ENCODE results near the gene MOGAT1. TPM values are rescaled to one million over a fixed set of nuclear protein-coding genes. Genes with fewer than 3 reads are reported as not detected.

MOGAT1 gene
- total RNA-seq, 1 experiment from 2014 or later: not detected

- ChIA-PET CTCF (no interaction called here), POLR2A (no interaction called here)
- TF ChIP-seq REST (IDR thresholded peaks at IDR 0.05; ENCODE audit: insufficient read depth in 1 of 2, low read depth in 2 of 2, low read length in 1 of 2): peak in 1 of 2 experiments; percentile 40; a peak in 1 of 4 replicates
- TF ChIP-seq TCF7L2 (IDR thresholded peaks at IDR 0.05; ENCODE audit: low read depth, low read length): no peak
- Histone ChIP-seq H3K27ac (ENCODE audit: low read length) (no peak overlapping the region), H3K9me3 (ENCODE audit: control insufficient read depth, insufficient read depth, low read depth, low read length) (no peaks in the 10 kb centered on the region), H3K4me1 (ENCODE audit: control insufficient read depth, insufficient read depth, low read length) (peaks cover 3% of the 10 kb centered on the region; the same call in 1 of the 2 replicates), H3K36me3 (ENCODE audit: control insufficient read depth, insufficient read depth, low read length) (no peaks in the 10 kb centered on the region), H3K27me3 (ENCODE audit: control insufficient read depth, insufficient read depth, low read length) (no peaks in the 10 kb centered on the region), H3K4me3 (ENCODE audit: low read depth in 2 of 2, low read length in 2 of 2) (no peak overlapping the region)
- no peak for ATAC-seq
- no peak for DNase-seq (ENCODE audit: low read depth, low spot score)
- intact Hi-C loops (cut with micrococcal nuclease; ENCODE audit: unreplicated experiment) (no loop called here), in situ Hi-C loops (cut with HindIII; ENCODE audit: low pct_unique_long_range_greater_than_20kb, low sequenced_read_pairs) (no loop called here)
- no TSS peak for BruUV-seq (replicated peaks)
Measured at GRCh38 chr2:222669353-222669752, 2.1 kb upstream of the MOGAT1 start.

GRCh38 chr2:222670191-222671038, 1.0 kb upstream of the MOGAT1 start:
- DNase-seq (ENCODE audit: low read depth, low spot score) (no peak), ATAC-seq (no peak)
- CTCF ChIA-PET: no interaction called here
- TF ChIP-seq CTCF (IDR thresholded peaks at IDR 0.05) (no peak), POLR2AphosphoS5 (IDR thresholded peaks at IDR 0.05; ENCODE audit: low read depth, low read length) (no peak), SIN3A (IDR thresholded peaks at IDR 0.05; ENCODE audit: borderline replicate concordance, insufficient read depth, low read depth, low read length) (no peak), TCF7L2 (IDR thresholded peaks at IDR 0.05; ENCODE audit: low read depth, low read length) (no peak), REST (IDR thresholded peaks at IDR 0.05; ENCODE audit: insufficient read depth in 1 of 2, low read depth in 2 of 2, low read length in 1 of 2) (no peak)
- Histone ChIP-seq H3K36me3 (ENCODE audit: control insufficient read depth, insufficient read depth, low read length) (no peaks in the 10 kb centered on the region), H3K27me3 (ENCODE audit: control insufficient read depth, insufficient read depth, low read length) (no peaks in the 10 kb centered on the region), H3K4me1 (ENCODE audit: control insufficient read depth, insufficient read depth, low read length) (peaks cover 3% of the 10 kb centered on the region; the same call in 1 of the 2 replicates), H3K4me3 (ENCODE audit: low read depth in 2 of 2, low read length in 2 of 2) (no peak overlapping the region), H3K27ac (ENCODE audit: low read length) (no peak overlapping the region), H3K9me3 (ENCODE audit: control insufficient read depth, insufficient read depth, low read depth, low read length) (no peaks in the 10 kb centered on the region)
- BruUV-seq (replicated peaks): no TSS peak
- POLR2A ChIA-PET: no interaction called here
- intact Hi-C loops (cut with micrococcal nuclease; ENCODE audit: unreplicated experiment) (no loop called here), in situ Hi-C loops (cut with HindIII; ENCODE audit: low pct_unique_long_range_greater_than_20kb, low sequenced_read_pairs) (no loop called here)
